Rectal smooth muscle tissue (tissue), 1 donor: ENCODE measurements around the gene CHN2.

Source experiments
- H3K27ac ChIP-seq: one replicate; pipeline ENCODE4 v1.7.0; 2013; ENCODE audit warnings: low read depth, low read length, inconsistent platforms
- H3K27me3 ChIP-seq: one replicate; pipeline ENCODE4 v1.7.0; 2013; ENCODE audit warnings: low read length; ENCODE audit not compliant: control insufficient read depth, insufficient read depth
- H3K36me3 ChIP-seq: one replicate; pipeline ENCODE4 v1.7.0; 2013; ENCODE audit warnings: low read length; ENCODE audit not compliant: control insufficient read depth, insufficient read depth
- H3K4me1 ChIP-seq: one replicate; pipeline ENCODE4 v1.7.0; 2013; ENCODE audit warnings: low read length; ENCODE audit not compliant: control insufficient read depth, insufficient read depth
- H3K4me3 ChIP-seq: one replicate; pipeline ENCODE4 v1.7.0; 2013; ENCODE audit warnings: low read length
- H3K9ac ChIP-seq: one replicate; pipeline ENCODE4 v1.7.0; 2013; ENCODE audit warnings: low read length

Gene CHN2

DNA sequence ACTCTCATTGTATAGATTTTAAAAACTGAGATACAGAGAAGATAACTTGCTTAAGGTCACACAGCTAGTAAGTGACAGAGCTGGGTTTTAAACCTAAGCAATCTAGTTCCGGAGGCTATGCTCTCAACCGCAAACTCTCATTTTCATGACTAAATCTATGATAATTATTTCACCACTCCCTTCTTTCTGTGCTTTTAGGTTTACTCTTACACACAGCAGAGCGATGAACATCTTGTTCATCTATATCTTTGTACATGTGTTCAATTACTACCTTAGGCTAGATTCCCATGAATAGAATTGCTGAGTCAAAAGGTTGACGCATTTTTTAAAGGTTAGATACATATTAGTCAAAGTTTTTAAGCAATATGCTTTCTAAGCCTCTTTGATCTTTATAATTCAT lies 154.8 kb downstream of the CHN2 start:
- H3K27ac ChIP-seq: no peak overlapping the region
- no peak overlapping the region for H3K4me3 ChIP-seq
- no peak overlapping the region for H3K9ac ChIP-seq
- H3K36me3 ChIP-seq: no peaks in the 10 kb centered on the region
- H3K27me3 ChIP-seq: no peaks in the 10 kb centered on the region
- no peaks in the 10 kb centered on the region for H3K4me1 ChIP-seq

GRCh38 chr7:29350351-29350750 lies 155.8 kb downstream of the CHN2 start:
- no peak overlapping the region for H3K27ac ChIP-seq
- no peaks in the 10 kb centered on the region for H3K27me3 ChIP-seq
- H3K4me3 ChIP-seq: no peak overlapping the region
- H3K9ac ChIP-seq: no peak overlapping the region
- H3K36me3 ChIP-seq: no peaks in the 10 kb centered on the region
- no peaks in the 10 kb centered on the region for H3K4me1 ChIP-seq

GRCh38 chr7:29352041-29352440 lies 157.5 kb downstream of the CHN2 start:
- Histone ChIP-seq H3K4me3 (no peak overlapping the region), H3K27ac (no peak overlapping the region), H3K27me3 (no peaks in the 10 kb centered on the region), H3K36me3 (no peaks in the 10 kb centered on the region), H3K9ac (no peak overlapping the region), H3K4me1 (no peaks in the 10 kb centered on the region)

- H3K27me3 ChIP-seq: no peaks in the 10 kb centered on the region
- H3K9ac ChIP-seq: no peak overlapping the region
- H3K4me3 ChIP-seq: no peak overlapping the region
- H3K36me3 ChIP-seq: no peaks in the 10 kb centered on the region
- no peaks in the 10 kb centered on the region for H3K4me1 ChIP-seq
- no peak overlapping the region for H3K27ac ChIP-seq
These were observed 159.2 kb downstream of the CHN2 start for GRCh38 chr7:29353810-29354209.

GRCh38 chr7:29354340-29354739 lies 159.8 kb downstream of the CHN2 start:
- H3K4me3 ChIP-seq: no peak overlapping the region
- H3K27ac ChIP-seq: no peak overlapping the region
- no peaks in the 10 kb centered on the region for H3K27me3 ChIP-seq
- no peak overlapping the region for H3K9ac ChIP-seq
- H3K4me1 ChIP-seq: no peaks in the 10 kb centered on the region
- no peaks in the 10 kb centered on the region for H3K36me3 ChIP-seq

DNA sequence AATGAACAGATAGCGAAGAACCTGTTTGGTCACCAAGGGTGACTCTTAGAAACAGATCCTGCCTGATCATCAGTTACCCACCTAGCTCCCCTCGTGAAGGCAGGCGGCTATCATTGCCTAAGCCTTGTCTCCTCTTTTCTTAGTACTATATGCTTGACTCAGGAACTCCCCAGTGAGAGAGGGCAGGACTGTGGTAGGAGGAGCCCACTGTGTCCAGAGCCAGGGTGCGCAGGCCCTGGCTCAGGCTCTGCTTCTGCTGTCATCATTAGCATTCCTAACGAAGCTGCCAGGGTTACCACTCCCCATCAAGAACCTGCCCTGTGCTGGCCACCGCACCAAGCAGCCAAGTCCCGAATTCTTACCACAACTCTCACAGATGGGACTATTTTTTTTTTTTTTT lies 160.8 kb downstream of the CHN2 start:
- no peak overlapping the region for H3K27ac ChIP-seq
- no peak overlapping the region for H3K4me3 ChIP-seq
- no peak overlapping the region for H3K9ac ChIP-seq
- H3K4me1 ChIP-seq: no peaks in the 10 kb centered on the region
- H3K27me3 ChIP-seq: no peaks in the 10 kb centered on the region
- H3K36me3 ChIP-seq: no peaks in the 10 kb centered on the region

DNA sequence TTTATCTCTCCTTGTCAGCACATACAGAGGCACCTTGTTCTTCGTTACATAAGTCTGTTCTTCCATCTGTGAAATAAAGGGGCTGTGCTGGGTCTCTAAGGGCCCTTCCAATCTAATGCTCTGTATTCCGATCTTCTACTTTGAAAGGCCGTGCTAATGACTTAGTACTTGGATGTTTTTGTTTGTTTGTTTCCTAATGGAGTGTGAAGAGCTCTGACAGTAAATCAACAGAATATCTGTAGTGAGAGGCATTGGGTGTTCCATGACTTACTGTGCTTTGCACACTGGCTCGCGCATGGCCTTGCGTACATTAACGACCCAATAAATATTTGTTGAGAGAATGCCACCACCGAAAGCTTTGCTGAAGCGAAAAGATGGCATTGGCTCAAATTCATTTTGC lies 162.1 kb downstream of the CHN2 start:
- no peak overlapping the region for H3K4me3 ChIP-seq
- no peaks in the 10 kb centered on the region for H3K27me3 ChIP-seq
- no peaks in the 10 kb centered on the region for H3K4me1 ChIP-seq
- no peak overlapping the region for H3K9ac ChIP-seq
- no peaks in the 10 kb centered on the region for H3K36me3 ChIP-seq
- no peak overlapping the region for H3K27ac ChIP-seq

- H3K36me3 ChIP-seq: no peaks in the 10 kb centered on the region
- H3K4me1 ChIP-seq: no peaks in the 10 kb centered on the region
- no peak overlapping the region for H3K4me3 ChIP-seq
- H3K27me3 ChIP-seq: no peaks in the 10 kb centered on the region
- no peak overlapping the region for H3K9ac ChIP-seq
- no peak overlapping the region for H3K27ac ChIP-seq
These were observed 165.0 kb downstream of the CHN2 start for GRCh38 chr7:29359482-29360093.

- no peak overlapping the region for H3K27ac ChIP-seq
- no peaks in the 10 kb centered on the region for H3K27me3 ChIP-seq
- no peaks in the 10 kb centered on the region for H3K4me1 ChIP-seq
- no peak overlapping the region for H3K4me3 ChIP-seq
- no peak overlapping the region for H3K9ac ChIP-seq
- H3K36me3 ChIP-seq: no peaks in the 10 kb centered on the region
These were observed 166.4 kb downstream of the CHN2 start for GRCh38 chr7:29360633-29361625.

GRCh38 chr7:29362380-29362779 lies 167.8 kb downstream of the CHN2 start:
- Histone ChIP-seq H3K36me3 (no peaks in the 10 kb centered on the region), H3K27ac (no peak overlapping the region), H3K4me1 (no peaks in the 10 kb centered on the region), H3K9ac (no peak overlapping the region), H3K27me3 (no peaks in the 10 kb centered on the region), H3K4me3 (no peak overlapping the region)

- H3K9ac ChIP-seq: no peak overlapping the region
- H3K36me3 ChIP-seq: no peaks in the 10 kb centered on the region
- H3K27ac ChIP-seq: no peak overlapping the region
- H3K4me3 ChIP-seq: no peak overlapping the region
- H3K4me1 ChIP-seq: no peaks in the 10 kb centered on the region
- no peaks in the 10 kb centered on the region for H3K27me3 ChIP-seq
These were observed 169.3 kb downstream of the CHN2 start for GRCh38 chr7:29363636-29364425.

DNA sequence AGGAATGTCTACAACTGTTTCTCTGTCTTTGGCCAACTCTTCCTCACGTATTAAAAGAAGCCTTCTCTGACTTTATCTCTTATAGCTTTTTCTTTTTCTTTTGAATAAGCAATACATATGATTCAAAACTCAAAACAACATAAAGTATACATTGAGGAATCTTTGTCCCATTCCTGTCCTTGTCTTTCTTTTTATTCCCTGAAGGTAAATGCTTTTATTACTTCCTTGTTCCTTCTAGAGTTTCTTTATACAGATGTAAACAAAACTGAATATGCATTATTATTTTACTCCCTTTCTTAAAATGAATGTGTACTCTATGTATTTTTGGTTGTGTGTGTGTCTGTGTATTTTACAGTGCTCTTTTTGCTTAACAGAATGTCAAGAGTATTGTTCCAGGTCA lies 170.1 kb downstream of the CHN2 start:
- no peak overlapping the region for H3K9ac ChIP-seq
- H3K27me3 ChIP-seq: no peaks in the 10 kb centered on the region
- no peaks in the 10 kb centered on the region for H3K36me3 ChIP-seq
- H3K4me3 ChIP-seq: no peak overlapping the region
- H3K4me1 ChIP-seq: no peaks in the 10 kb centered on the region
- H3K27ac ChIP-seq: no peak overlapping the region
